Natural killer cell (primary cell): Measurements from ENCODE around the gene ASMTL. TPM values are rescaled to one million over a fixed set of nuclear protein-coding genes. Genes with fewer than 3 reads are reported as not detected.

Experiments used
- ATAC-seq, 3 donors: fragments of 150-1000 bp in 2 of 3; fragments of 200-7000 bp in 1 of 3; cut with Tn5 transposase; 1 replicate in 1 of 3; 2 replicates in 2 of 3; pipeline ENCODE4 v1.10.0; 2021; ENCODE audit warnings: mild to moderate bottlenecking in 2 of 3, moderate library complexity in 2 of 3
- DNase-seq, 2 donors: peaks; one replicate each; pipeline versions ENCODE4 v3.0.0 to v3.0.0-alpha.2; 2013 to 2021; ENCODE audit warnings: mixed read lengths in 1 of 2
- H3K27ac ChIP-seq: one replicate; pipeline ENCODE4 v1.5.1; 2013; ENCODE audit warnings: mild to moderate bottlenecking, low read length
- H3K27me3 ChIP-seq: one replicate; pipeline ENCODE4 v1.6.1; 2013; ENCODE audit warnings: low read length; ENCODE audit not compliant: control insufficient read depth, insufficient read depth
- H3K36me3 ChIP-seq: one replicate; pipeline ENCODE4 v1.6.1; 2013; ENCODE audit warnings: low read length; ENCODE audit not compliant: control insufficient read depth, insufficient read depth
- H3K4me1 ChIP-seq: one replicate; pipeline ENCODE4 v1.6.1; 2013; ENCODE audit warnings: low read length; ENCODE audit not compliant: control insufficient read depth, insufficient read depth
- H3K4me3 ChIP-seq: one replicate; pipeline ENCODE4 v1.5.1; 2013; ENCODE audit warnings: low read length
- H3K9me3 ChIP-seq: one replicate; pipeline ENCODE4 v1.6.1; 2013; ENCODE audit warnings: low read length; ENCODE audit not compliant: control insufficient read depth, insufficient read depth
- H3K27ac Mint-ChIP-seq, 2 donors: one replicate each; pipeline ENCODE4 v1.8.0; 2022; ENCODE audit warnings: mild to moderate bottlenecking in 2 of 2, mixed read lengths in 2 of 2, moderate library complexity in 1 of 2
- H3K27me3 Mint-ChIP-seq, 2 donors: one replicate each; pipeline ENCODE4 v1.8.0; 2022; ENCODE audit warnings: low read depth in 2 of 2, mixed read lengths in 2 of 2
- H3K36me3 Mint-ChIP-seq: one replicate; pipeline ENCODE4 v1.8.0; 2022; ENCODE audit warnings: mixed read lengths
- H3K4me1 Mint-ChIP-seq, 2 donors: one replicate each; pipeline ENCODE4 v1.8.0; 2022; ENCODE audit warnings: mixed read lengths in 2 of 2
- H3K4me3 Mint-ChIP-seq: one replicate; pipeline ENCODE4 v1.8.0; 2022; ENCODE audit warnings: mild to moderate bottlenecking, moderate library complexity, mixed read lengths
- H3K9me3 Mint-ChIP-seq, 2 donors: one replicate each; pipeline ENCODE4 v1.8.0; 2022; ENCODE audit warnings: mixed read lengths in 2 of 2
- CTCF ChIP-seq: fragments of 200-600 bp; IDR thresholded peaks from one replicate; pipeline ENCODE4 v1.8.0; 2022; ENCODE audit warnings: antibody characterized with exemption
- WGBS: methylation state at CpG from one replicate; pipeline ENCODE4 v1.1.7; 2013; ENCODE audit warnings: missing lambda C conversion rate; ENCODE audit not compliant: insufficient coverage; 5-methylcytosine and 5-hydroxymethylcytosine counted together
- intact Hi-C: fragments of 100-400 bp; cut with micrococcal nuclease; formaldehyde crosslinking; loops from one replicate; pipeline ENCODE4 v1.14.2; 2022
- total RNA-seq, 4 donors: library from RNA; stranded (reverse); fragments of 120-200 nt in 1 of 4; gene quantifications; one replicate each; pipeline versions ENCODE4 v1.2.3 to v1.2.4, GENCODE V29; 2013 to 2022

Gene ASMTL
- total RNA-seq, 3 donors from 2014 or later (not counting 1 experiment from before 2014, with no cell fraction given) = 58.5 to 80.3 (median 66.1) TPM

GRCh38 chrX:1453395-1453783 lies 680 bp upstream of the ASMTL start:
- H3K36me3 Mint-ChIP-seq = peaks cover 5% of the 10 kb centered on the region
- H3K27ac ChIP-seq = peak overlapping the region; percentile 99
- ATAC-seq = peak; percentile 31 to 49 (median 48)
- H3K27me3 Mint-ChIP-seq = no peaks in the 10 kb centered on the region
- peaks cover 10 to 52% of the 10 kb centered on the region in 2 donors for H3K4me1 Mint-ChIP-seq
- peaks cover 48% of the 10 kb centered on the region for H3K4me1 ChIP-seq
- TF ChIP-seq CTCF = no peak
- peak overlapping the region; percentile 88 for H3K4me3 ChIP-seq
- H3K4me3 Mint-ChIP-seq = peak overlapping the region; percentile 85
- peak in 1 of 2 donors; percentile 92 for DNase-seq
- 0% methylated on average over 33 of the region's 34 CpGs for WGBS
- H3K9me3 ChIP-seq = no peaks in the 10 kb centered on the region
- H3K27ac Mint-ChIP-seq = peak overlapping the region; percentile 74 to 92
- intact Hi-C loops = loop anchor here (1.0 to 2.0 kb wide), 4 partner anchors 15 to 1155 kb away; partner anchors contain the start of gene SLC25A6
- peaks cover 2 to 7% of the 10 kb centered on the region in 2 donors for H3K9me3 Mint-ChIP-seq
- no peaks in the 10 kb centered on the region for H3K36me3 ChIP-seq
- H3K27me3 ChIP-seq = no peaks in the 10 kb centered on the region

- peaks cover 25 to 67% of the 10 kb centered on the region in 2 donors for H3K4me1 Mint-ChIP-seq
- H3K9me3 Mint-ChIP-seq = peaks cover 7 to 10% of the 10 kb centered on the region in 2 donors
Observed at GRCh38 chrX:1451661-1452515, 821 bp downstream of the ASMTL start.

GRCh38 chrX:1451251-1451660 lies 1.5 kb downstream of the ASMTL start:
- H3K27ac ChIP-seq = no peak overlapping the region
- intact Hi-C loops = no loop called here
- peaks cover 7% of the 10 kb centered on the region for H3K36me3 Mint-ChIP-seq
- H3K36me3 ChIP-seq = no peaks in the 10 kb centered on the region
- 95% methylated on average over 6 of the region's 6 CpGs for WGBS
- no peaks in the 10 kb centered on the region for H3K27me3 Mint-ChIP-seq
- H3K9me3 ChIP-seq = no peaks in the 10 kb centered on the region
- no peak overlapping the region for H3K4me3 Mint-ChIP-seq
- H3K4me1 Mint-ChIP-seq = peaks cover 27 to 68% of the 10 kb centered on the region in 2 donors
- no peak for ATAC-seq
- no peaks in the 10 kb centered on the region for H3K27me3 ChIP-seq
- peaks cover 7 to 10% of the 10 kb centered on the region in 2 donors for H3K9me3 Mint-ChIP-seq
- H3K4me1 ChIP-seq = peaks cover 47% of the 10 kb centered on the region
- no peak overlapping the region for H3K4me3 ChIP-seq
- peak overlapping the region in 1 of 2 donors; percentile 92 for H3K27ac Mint-ChIP-seq
- TF ChIP-seq CTCF = no peak
- DNase-seq = peak in 1 of 2 donors; percentile 22

More at GRCh38 chrX:1451661-1452515, 821 bp downstream of the ASMTL start:
- no peak for TF ChIP-seq CTCF
- Histone ChIP-seq H3K9me3 (no peaks in the 10 kb centered on the region), H3K27me3 (no peaks in the 10 kb centered on the region), H3K27ac (peak overlapping the region; percentile 69), H3K4me1 (peaks cover 49% of the 10 kb centered on the region), H3K36me3 (no peaks in the 10 kb centered on the region), H3K4me3 (peak overlapping the region; percentile 96)
- Mint-ChIP-seq H3K27me3 (no peaks in the 10 kb centered on the region), H3K36me3 (peaks cover 7% of the 10 kb centered on the region), H3K4me3 (peak overlapping the region; percentile 85), H3K27ac (peak overlapping the region in 1 of 2 donors; percentile 92)
- intact Hi-C loops = loop anchor here (2.0 kb wide), 2 partner anchors 141 to 1157 kb away; no protein-coding TSS in a partner anchor
- 36% methylated on average over 23 of the region's 23 CpGs for WGBS
- peak in 1 of 2 donors; percentile 36 for DNase-seq
- no peak for ATAC-seq
